WTC11 (cell line): ENCODE data around the gene GOLGA2.

Source experiments
- ESRRA ChIP-seq: sonication (generic); formaldehyde crosslinking; IDR thresholded peaks from 2 replicates; pipeline ENCODE4 v1.8.1; 2022; ENCODE audit warnings: mild to moderate bottlenecking, missing genetic modification reagents, borderline replicate concordance
- TEAD1 ChIP-seq: sonication (generic); formaldehyde crosslinking; IDR thresholded peaks from 2 replicates; pipeline ENCODE4 v1.8.0; 2022; ENCODE audit warnings: mild to moderate bottlenecking, missing genetic modification reagents
- USF2 ChIP-seq: sonication (generic); formaldehyde crosslinking; IDR thresholded peaks from 2 replicates; pipeline ENCODE4 v1.8.1; 2023; ENCODE audit warnings: mild to moderate bottlenecking, missing genetic modification reagents, moderate library complexity
- TF ChIP-seq, protein P1 (sequence below): fragments of 250-450 bp; sonication (Bioruptor Pico); IDR thresholded peaks from 2 replicates; pipeline ENCODE4 v2.1.2; 2022; ENCODE audit warnings: mild to moderate bottlenecking, moderate library complexity
- TF ChIP-seq, protein P2 (sequence below): fragments of 200-600 bp; IDR thresholded peaks from 2 replicates; pipeline ENCODE4 v1.8.0; 2022; ENCODE audit warnings: antibody characterized with exemption

DNA sequence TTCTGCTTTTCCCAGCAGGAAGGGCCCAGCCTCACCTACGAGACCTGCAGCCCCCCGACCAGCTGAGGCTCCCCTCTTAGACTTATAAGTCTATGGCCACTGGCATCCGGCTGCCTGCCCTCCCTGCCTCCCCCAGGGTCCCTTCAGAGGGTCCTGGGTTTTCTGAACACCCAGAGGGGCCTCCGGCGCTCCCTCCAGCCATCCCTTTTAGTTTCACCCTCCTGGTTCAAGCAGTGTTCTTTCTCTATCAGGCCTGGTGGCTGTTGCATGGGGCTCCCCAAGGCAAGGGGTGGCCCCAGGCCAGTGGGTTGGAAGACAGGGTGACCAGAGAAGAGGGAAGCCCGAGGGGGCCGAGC is 21.8 kb downstream of the GOLGA2 start:
- TF ChIP-seq, protein P1, sequence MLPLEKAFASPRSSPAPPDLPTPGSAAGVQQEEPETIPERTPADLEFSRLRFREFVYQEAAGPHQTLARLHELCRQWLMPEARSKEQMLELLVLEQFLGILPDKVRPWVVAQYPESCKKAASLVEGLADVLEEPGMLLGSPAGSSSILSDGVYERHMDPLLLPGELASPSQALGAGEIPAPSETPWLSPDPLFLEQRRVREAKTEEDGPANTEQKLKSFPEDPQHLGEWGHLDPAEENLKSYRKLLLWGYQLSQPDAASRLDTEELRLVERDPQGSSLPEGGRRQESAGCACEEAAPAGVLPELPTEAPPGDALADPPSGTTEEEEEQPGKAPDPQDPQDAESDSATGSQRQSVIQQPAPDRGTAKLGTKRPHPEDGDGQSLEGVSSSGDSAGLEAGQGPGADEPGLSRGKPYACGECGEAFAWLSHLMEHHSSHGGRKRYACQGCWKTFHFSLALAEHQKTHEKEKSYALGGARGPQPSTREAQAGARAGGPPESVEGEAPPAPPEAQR (CRISPR knock-in tag), result no peak
- TF ChIP-seq, protein P2, sequence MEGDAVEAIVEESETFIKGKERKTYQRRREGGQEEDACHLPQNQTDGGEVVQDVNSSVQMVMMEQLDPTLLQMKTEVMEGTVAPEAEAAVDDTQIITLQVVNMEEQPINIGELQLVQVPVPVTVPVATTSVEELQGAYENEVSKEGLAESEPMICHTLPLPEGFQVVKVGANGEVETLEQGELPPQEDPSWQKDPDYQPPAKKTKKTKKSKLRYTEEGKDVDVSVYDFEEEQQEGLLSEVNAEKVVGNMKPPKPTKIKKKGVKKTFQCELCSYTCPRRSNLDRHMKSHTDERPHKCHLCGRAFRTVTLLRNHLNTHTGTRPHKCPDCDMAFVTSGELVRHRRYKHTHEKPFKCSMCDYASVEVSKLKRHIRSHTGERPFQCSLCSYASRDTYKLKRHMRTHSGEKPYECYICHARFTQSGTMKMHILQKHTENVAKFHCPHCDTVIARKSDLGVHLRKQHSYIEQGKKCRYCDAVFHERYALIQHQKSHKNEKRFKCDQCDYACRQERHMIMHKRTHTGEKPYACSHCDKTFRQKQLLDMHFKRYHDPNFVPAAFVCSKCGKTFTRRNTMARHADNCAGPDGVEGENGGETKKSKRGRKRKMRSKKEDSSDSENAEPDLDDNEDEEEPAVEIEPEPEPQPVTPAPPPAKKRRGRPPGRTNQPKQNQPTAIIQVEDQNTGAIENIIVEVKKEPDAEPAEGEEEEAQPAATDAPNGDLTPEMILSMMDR, result no peak
- TF ChIP-seq TEAD1 (CRISPR knock-in tag) (no peak), ESRRA (CRISPR knock-in tag) (no peak), USF2 (CRISPR knock-in tag) (no peak)
